Right lobe of liver (tissue), 6 donors: ENCODE measurements around the gene PRRX2. TPM values are rescaled to one million over a fixed set of nuclear protein-coding genes. Genes with fewer than 3 reads are reported as not detected.

Experiments used
- ATAC-seq, 4 donors: fragments of 200-7000 bp; cut with Tn5 transposase; one replicate each; pipeline ENCODE4 v1.9.1; 2020; ENCODE audit warnings: mild to moderate bottlenecking in 4 of 4, moderate library complexity in 4 of 4
- DNase-seq, 3 donors: peaks; one replicate each; pipeline ENCODE4 v3.0.0-alpha.2; 2020
- H3K27ac ChIP-seq, 3 donors: fragments of 200-600 bp; one replicate each; pipeline ENCODE4 v1.8.0; 2022
- H3K27me3 ChIP-seq, 2 donors: fragments of 200-600 bp; one replicate each; pipeline ENCODE4 v1.8.0; 2022
- H3K36me3 ChIP-seq, 4 donors: fragments of 200-600 bp; sonication (generic) in 1 of 4; one replicate each; pipeline versions ENCODE4 v1.5.1 to v1.8.0; 2017 to 2022; ENCODE audit warnings: control low read depth in 1 of 4
- H3K4me1 ChIP-seq, 4 donors: fragments of 200-600 bp; sonication (generic) in 1 of 4; one replicate each; pipeline versions ENCODE4 v1.5.1 to v1.8.0; 2017 to 2022; ENCODE audit warnings: control low read depth in 1 of 4
- H3K4me3 ChIP-seq, 3 donors: fragments of 200-600 bp; one replicate each; pipeline ENCODE4 v1.8.0; 2022
- H3K9me3 ChIP-seq, 4 donors: fragments of 200-600 bp; sonication (generic) in 1 of 4; one replicate each; pipeline versions ENCODE4 v1.5.1 to v1.8.0; 2017 to 2022; ENCODE audit warnings: control low read depth in 1 of 4
- CTCF ChIP-seq, 4 donors: fragments of 200-600 bp in 3 of 4; fragments of 450-650 bp in 1 of 4; IDR thresholded peaks; one replicate each; pipeline versions ENCODE4 v1.5.1 to v1.8.0; 2016 to 2022; ENCODE audit warnings: antibody characterized with exemption in 4 of 4, mild to moderate bottlenecking in 2 of 4
- POLR2A ChIP-seq: fragments of 450-650 bp; IDR thresholded peaks from one replicate; pipeline ENCODE4 v1.6.1; 2017; ENCODE audit warnings: antibody characterized with exemption, mild to moderate bottlenecking
- WGBS: methylation state at CpG from one replicate; pipeline ENCODE4 v1.1.6; 2018; ENCODE audit warnings: low coverage, low lambda C conversion rate; ENCODE audit not compliant: insufficient coverage; ENCODE audit errors: missing lambda C conversion rate; 5-methylcytosine and 5-hydroxymethylcytosine counted together
- intact Hi-C, 2 donors: fragments of 100-400 bp; cut with DNase I; formaldehyde crosslinking; loops; one replicate each; pipeline versions ENCODE4 v1.11.2 to v1.14.1; 2022
- total RNA-seq, 6 experiments: library from RNA; depleted of rRNA in 2 of 6; stranded (reverse); fragments of >200 nt in 2 of 6; fragmentation: NEBNext Ultra II Directional in 3 of 6; extraction: Animal tissue kit (Norgen Biotek cat#: 25700) in 3 of 6; gene quantifications; one replicate each; pipeline versions ENCODE4 v1.1.0 to v1.2.4, GENCODE V29; 2016 to 2023
- donor health status: DM: no; HTN: yes; CAD: no.
- donor health status: DM: no; HTN: no; CAD: no.
- donor health status: DM: no; HTN: no; CAD: no.
- donor health status: DM: no; HTN: yes; CAD: no.
- donor health status: DM: no; HTN: yes; CAD: no.

The PRRX2 gene
- total RNA-seq, 6 experiments from 2014 or later = not detected

DNA sequence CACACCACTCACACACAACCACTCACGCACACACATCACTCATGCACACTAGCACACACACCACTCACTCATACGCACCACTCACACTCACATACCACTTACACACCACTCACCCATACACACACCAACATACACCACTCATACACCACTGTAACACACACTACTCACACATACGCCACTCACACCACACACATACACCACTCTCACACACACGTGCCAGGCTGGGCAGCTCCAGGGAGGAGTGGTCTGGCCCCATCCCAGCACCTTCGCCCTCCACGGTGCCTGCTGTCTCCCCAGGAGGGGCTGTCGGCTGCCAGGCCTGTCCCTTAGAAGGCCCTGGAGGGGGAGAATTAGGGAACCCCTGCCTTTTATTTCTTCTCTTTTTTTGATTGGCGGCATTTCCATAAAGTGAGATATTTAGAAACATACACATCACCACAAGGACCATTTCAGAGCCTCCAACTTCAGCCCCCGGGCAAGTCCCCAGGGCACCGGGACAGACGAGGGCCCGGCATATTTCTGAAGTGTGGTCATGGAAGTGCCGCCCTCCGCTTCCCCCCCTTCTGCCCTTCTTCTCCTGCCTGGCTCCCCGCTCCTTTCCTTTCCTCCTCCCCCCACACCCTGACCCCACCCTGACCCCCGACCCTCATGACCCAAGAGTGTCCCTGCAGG, 17.2 kb upstream of the PRRX2 start:
- TF ChIP-seq POLR2A (no peak), CTCF (IDR thresholded peaks at IDR 0.05) (no peak)
- no peaks in the 10 kb centered on the region for H3K9me3 ChIP-seq
- H3K27me3 ChIP-seq = no peaks in the 10 kb centered on the region
- WGBS = 66% methylated on average over 15 of the region's 16 CpGs
- no peaks in the 10 kb centered on the region for H3K4me1 ChIP-seq
- intact Hi-C loops = loop anchor here (10.0 kb wide), 1 partner anchor 137 kb away; no protein-coding TSS in a partner anchor
- no peak for DNase-seq
- ATAC-seq = no peak
- no peak overlapping the region for H3K4me3 ChIP-seq
- no peaks in the 10 kb centered on the region for H3K36me3 ChIP-seq
- no peak overlapping the region for H3K27ac ChIP-seq

DNA sequence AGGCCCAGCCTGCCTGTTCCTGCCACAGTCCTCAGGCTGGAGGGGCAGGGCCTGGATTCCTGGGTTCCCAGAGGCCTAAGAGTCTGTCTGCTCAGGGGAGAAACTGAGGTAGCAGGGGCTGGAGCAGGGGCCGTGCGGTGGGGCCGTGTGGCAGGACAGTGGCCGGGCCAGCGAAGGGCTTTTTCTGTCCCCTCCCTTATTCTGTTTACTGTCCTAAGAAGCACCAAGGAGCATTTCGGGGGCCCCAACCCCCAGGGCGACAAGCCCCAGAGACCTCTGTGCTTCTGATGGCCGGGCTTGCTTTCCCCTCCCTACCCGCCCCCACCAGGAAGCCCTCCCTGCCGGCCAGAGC, 16.7 kb upstream of the PRRX2 start:
- ATAC-seq (no peak), DNase-seq (no peak)
- H3K4me3 ChIP-seq = no peak overlapping the region
- no peak overlapping the region for H3K27ac ChIP-seq
- intact Hi-C loops = loop anchor here (10.0 kb wide), 1 partner anchor 136 kb away; no protein-coding TSS in a partner anchor
- H3K36me3 ChIP-seq = no peaks in the 10 kb centered on the region
- no peaks in the 10 kb centered on the region for H3K27me3 ChIP-seq
- no CpG with 5 or more reads among the region's 10 CpGs for WGBS
- H3K9me3 ChIP-seq = no peaks in the 10 kb centered on the region
- H3K4me1 ChIP-seq = no peaks in the 10 kb centered on the region
- TF ChIP-seq POLR2A (no peak), CTCF (IDR thresholded peaks at IDR 0.05) (no peak)

DNA sequence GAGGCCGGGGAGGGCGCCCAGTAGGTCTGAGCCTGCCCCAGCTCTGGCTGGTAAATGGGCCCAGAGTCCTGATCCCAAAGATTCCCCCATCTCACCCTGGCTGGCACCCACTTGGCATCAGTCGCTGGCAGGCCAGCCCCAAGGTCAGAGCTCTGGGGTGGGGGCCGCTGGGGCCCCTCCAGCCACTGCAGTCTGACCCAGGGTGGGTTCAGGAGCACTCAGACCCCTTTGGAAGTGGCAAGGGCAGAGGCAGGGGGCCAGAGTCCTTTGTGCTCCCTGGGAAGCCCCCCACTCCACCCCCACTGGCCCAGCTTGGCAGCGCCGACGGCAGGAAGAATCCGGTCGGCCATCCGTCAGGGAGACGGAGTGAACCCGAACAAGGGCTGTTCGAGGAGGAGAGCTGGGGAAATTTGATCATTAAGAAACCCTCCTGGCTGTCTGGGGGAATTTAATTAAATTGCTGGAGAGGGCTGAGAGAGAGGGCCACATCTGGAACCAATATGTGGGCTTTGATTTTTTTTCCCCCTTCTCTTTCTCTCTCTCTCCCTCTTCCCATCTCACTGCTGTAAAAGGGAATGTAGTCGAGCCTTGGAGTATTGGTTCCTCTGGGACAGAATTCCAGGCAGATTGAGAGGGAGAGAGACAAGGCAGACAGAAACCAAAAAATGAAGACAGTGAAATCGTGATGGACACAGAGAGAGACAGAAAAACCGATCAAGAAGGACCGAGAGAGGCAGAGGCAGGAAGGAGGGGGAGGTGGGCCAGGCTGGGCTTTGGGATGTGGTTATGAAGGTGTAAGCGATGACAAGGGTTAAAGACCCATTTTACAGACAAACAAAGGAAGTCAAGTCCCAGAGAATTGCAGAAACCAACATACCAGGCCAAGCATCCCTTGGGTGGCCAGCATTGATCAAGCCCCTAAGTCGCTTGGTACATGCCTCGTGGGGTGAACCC, 15.4 kb upstream of the PRRX2 start:
- no peak for DNase-seq
- no peak for ATAC-seq

More for the DNA sequence above, 15.4 kb upstream of the PRRX2 start:
- Histone ChIP-seq H3K9me3 (no peaks in the 10 kb centered on the region), H3K27me3 (no peaks in the 10 kb centered on the region), H3K4me3 (no peak overlapping the region), H3K4me1 (no peaks in the 10 kb centered on the region), H3K27ac (no peak overlapping the region), H3K36me3 (no peaks in the 10 kb centered on the region)
- intact Hi-C loops = loop anchor here (10.0 kb wide), 1 partner anchor 135 kb away; no protein-coding TSS in a partner anchor
- 81% methylated on average over 16 of the region's 20 CpGs for WGBS
- TF ChIP-seq CTCF (IDR thresholded peaks at IDR 0.05) (no peak), POLR2A (no peak)
